AG20443 (cell line): Measurements from ENCODE around the gene ETFRF1.

Experiments
- DNase-seq: peaks from one replicate; pipeline ENCODE4 v3.0.0; 2012; ENCODE audit warnings: low spot score, mixed read lengths

ETFRF1 gene

DNA sequence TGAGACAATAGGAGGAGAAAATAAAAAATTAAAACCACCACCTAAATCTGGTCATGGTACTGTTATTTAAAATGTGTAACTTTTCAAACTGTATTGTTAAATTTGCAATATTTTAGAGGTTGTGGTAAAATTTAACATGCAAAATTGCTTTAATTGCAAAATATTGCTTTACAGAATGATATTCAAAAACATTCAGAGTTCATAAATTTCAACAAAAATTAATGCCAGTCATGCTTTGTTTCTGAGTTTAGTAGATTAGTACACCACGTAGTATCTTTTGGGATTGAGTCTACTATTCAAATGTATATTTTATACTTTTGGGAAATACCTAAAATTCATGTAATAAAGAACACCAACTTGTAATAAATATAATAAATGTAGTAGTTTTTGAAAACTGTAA, 18.3 kb downstream of the ETFRF1 start:
- no peak for DNase-seq

DNA sequence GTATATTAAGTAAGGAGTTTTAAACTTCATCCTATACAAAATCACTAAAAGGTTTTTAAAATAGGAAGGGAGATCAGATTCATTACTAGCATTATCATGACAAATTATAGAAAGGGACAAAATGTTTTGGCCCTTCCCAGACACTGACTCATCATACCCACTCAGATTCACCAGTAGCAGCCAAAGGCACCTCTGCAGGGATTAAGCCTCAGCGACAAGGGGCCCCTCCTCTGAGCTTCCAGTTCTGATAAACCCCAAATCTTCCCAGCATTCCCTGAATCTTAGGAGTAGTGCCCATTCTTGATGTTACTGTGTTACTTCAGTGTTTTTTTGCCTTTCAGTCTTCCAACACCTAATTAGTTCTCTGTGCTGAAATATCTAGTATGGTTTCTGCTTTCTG, 41.2 kb downstream of the ETFRF1 start:
- DNase-seq: peak; percentile 40

DNA sequence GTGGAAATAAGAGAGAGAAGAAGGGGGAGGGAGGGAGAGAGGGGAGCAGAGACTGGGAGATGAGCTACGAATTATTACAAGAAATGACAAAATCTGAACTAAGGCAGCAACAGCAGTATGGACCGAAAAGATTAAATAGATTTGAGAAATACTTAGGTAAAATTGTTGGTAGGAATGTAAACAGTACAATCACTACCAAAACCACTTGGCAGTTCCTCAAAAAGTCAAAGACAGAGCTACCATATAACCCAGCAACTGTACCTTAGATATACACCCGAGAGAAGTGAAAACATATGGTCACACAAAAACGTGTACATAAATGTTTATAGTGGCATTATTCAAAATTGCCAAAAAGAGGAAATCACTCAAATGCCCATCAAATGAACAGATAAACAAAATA, 41.6 kb downstream of the ETFRF1 start:
- no peak for DNase-seq

DNA sequence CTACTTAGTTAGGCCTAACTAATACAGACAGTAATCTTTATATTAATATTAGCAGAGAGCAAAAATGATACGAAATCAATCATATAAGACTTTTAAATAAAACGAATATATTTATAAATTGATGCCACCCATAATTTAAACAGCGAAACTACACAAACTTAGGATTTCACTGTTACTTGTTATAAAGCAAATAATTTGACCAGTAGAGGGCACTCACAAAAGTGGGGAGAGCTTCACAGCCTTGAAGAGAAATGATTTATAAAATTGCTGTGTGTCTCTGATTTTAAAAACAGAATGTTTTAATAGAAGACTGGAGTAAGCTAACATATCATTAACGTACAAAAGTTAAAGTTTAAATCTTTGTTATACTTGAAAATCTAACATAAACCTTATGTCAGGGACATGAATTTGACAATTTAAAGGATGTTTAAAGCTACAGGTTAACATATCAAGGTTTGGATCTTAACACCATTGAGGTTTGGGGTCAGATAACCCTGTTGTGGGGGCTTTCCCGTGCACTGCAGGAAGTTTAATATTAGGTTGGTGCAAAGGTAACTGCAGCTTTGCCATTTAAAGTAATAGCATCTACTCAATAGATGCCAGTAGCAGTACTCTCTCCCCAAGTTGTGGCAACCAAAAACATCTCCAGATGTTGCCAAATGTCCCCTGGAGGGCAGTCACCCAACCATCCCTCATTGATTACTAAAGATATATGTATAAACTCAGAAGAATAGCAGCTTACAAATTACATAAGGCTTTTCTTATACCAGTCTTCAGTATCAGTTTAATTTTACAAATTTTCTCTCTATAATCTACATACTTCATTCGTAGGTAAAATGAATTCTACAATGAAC, 46.4 kb downstream of the ETFRF1 start:
- DNase-seq: peak; percentile 45

DNA sequence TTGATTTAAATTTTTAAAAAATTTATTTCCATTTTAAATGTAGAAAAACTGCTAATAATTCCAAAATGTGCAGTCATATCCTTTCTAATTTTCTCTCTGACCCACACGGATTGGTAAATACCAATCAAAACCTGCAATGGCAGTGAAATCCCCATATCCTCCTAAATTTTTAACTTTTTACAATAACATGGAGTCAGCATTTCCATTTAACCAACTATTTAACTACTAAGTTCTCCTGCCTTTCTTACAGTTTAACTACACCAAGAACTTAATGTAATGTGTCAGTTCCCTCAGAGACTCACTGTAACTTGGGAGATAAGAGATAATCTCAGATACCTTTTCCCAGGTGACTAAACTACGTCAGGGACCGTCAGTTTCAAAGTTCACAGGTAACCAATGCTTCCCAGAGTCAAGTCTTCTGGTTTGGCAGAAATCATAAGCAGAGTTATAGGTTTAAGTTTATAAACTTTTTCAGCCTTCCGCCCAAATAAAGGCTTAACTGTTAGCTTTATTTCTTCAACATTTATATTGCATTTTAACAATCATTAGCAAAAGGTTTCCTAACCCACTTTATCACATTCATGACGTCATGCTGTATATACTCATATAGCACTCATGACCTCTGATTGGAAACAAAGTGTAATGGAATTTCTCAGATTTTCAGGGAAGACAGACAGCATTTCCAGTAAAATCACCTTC, 48.1 kb downstream of the ETFRF1 start:
- DNase-seq: no peak

DNA sequence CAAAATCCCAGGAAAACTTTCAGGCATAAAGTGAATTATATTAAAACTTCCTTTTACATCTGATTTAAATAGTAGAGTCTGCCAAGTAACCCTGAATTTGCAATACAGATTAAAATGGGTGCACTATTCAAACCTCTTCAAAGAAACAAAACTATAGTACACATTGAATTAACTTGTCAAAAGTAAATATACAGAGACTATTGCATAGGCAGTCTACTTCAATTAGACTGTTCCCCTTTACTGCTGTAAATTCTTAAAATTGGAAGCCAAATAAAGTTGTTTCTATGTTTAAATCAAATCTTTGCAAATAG, 48.6 kb downstream of the ETFRF1 start:
- DNase-seq: no peak

DNA sequence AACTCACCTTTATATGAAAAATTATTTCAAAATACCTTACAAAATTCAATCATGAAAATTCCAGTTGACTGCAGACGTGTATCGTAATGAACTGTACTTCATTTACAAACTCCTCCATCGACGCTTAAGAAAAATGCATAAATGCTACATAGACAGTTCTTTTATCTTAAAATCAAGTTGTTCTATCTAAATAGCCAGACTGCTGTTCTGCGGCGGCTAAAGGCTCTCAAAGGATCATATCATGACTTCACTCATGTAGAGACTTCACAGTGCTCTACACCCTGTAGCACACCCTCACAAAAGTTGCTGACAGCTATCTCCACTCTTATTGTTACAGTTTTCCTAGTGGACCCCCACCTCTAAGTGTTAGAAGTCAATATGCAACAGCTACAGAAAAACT, 50.5 kb downstream of the ETFRF1 start:
- no peak for DNase-seq

DNA sequence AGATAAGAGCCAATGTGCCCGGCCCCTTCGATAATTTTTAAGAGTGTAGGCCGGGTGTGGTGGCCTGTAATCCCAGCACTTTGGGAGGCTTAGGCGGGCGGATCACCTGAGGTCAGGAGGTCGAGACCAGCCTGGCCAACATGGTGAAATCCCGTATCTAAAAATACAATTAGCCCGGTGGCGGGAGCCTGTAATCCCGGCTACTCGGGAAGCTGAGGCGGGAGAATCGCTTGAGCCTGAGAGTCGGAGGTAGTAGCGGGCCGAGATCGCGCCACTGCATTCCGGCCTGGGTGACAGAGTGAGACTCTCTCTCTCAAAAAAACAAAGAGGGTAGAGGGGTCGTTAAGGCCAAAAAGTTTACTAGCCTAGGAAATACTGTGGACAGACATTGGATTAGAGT, 53.1 kb downstream of the ETFRF1 start:
- DNase-seq: no peak

DNA sequence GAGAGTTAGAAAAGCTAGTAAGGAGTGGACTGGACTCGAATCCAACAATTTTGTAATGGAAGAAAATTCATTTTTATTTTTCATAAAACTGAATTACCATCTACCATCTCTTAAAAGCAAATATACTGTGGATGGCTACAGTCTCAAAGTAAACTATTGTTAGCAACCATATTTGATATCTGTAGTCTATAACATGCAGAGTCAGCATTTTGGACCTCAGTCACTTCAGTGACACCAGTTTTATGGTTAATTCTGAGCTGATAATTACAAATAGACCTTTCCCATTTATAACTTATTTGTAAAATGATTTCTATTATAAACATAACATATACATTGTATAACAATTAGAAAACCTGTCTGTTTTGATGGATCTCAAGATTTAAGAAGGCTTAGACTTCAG, 53.7 kb downstream of the ETFRF1 start:
- DNase-seq: no peak

DNA sequence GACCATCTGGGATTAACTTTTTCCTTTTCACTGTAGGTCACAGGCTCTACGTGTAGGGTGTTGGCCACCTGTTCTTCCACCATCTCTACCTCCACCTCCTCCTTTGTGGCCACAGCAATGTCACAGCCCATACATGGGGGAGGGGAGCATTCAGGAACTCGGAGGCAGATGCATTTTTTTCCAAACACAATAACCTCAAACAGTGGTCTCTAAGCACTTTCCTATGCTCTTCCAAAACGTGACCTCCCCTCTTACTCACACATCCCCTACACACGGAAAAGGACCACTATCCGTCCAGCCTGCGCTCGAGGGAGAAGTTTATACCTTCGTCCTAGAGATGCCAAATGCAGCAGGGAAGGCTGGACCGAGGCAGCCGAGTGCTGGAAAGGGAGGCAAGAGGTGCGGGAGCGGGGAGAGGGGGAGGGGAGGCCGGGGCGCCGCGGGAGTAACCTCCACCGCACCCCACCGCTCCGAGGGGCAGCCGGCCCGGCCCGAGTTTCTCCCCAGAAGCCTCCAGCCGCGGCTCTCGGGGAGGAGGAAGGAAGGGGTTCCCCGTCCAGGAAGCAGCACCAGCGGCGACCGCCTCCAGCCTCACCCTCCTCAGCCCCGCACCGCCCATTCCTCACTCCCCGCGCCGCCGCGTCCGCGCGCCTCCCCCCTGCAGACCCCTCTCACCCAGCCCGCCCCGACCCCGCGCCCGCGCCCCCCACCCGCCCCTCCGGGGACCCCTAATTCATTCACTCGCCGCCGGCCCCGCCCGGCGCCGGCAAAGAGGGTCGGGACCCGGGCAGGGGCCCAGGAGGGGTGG, 55.1 kb downstream of the ETFRF1 start:
- DNase-seq: peak; percentile 49

DNA sequence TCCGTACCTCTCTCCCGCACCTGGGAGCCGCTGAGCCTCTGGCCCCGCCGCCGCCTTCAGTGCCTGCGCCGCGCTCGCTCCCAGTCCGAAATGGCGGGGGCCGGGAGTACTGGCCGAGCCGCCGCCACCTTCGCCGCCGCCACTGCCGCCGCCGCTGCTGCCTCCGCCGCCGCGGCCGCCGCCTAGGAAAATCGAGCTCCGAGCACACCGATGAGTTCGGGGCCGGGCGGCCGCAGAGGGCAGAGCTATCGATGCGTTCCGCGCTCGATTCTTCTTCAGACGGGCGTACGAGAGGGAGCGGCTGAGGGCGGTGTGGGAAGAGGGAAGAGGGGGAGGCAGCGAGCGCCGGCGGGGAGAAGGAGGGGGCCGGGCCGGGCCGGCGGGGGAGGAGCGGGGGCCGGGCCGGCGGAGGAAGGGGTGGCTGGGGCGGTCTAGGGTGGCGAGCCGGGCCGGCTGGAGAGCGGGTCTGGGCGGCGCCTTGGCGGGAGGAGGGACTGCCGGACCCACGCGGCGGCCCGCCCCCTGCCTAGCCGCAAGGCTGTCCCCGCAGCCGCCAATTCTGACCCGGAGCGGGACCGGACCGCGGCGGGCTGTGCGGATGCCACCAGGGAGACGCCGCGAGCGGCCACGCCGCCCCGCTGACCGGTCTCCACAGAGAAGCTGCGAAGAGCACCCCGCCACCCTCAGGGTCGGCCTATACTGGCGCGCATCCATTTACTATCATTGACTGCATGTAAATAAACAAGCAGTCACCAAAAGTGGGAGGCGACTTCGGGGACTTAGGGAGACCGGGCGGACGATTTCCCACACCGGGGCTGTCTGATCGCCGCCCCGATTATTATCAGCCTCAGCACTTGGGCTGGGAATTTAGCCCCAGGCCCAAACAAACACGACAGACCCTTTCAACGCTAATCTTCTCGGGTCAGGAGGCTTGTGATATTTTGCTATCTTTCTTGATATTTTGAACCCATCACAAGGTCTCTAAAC, 56.0 kb downstream of the ETFRF1 start, which contains the start of gene KRAS:
KRAS (minus strand) TSS at position 186 of the 987 bp plus-strand sequence.
- peak; percentile 96 for DNase-seq

DNA sequence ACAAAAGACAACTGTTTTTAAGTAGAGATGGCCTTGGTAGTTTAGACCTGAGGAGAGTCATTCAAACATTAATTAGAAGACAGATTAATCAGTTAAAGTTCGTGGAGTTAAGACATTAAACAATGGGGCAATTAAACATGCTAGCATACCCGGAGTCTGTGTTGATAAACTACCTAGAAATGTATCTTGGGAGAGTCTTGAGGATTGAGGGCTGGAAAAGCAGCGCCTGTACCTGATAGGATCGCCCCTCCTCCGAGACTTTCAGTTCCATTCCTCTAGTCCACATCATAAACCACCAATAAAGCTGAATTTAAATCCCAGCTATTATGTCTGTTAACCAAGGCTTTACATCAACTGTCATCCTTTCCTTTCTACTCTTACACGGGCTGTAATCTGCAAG, 56.7 kb downstream of the ETFRF1 start:
- DNase-seq: no peak

DNA sequence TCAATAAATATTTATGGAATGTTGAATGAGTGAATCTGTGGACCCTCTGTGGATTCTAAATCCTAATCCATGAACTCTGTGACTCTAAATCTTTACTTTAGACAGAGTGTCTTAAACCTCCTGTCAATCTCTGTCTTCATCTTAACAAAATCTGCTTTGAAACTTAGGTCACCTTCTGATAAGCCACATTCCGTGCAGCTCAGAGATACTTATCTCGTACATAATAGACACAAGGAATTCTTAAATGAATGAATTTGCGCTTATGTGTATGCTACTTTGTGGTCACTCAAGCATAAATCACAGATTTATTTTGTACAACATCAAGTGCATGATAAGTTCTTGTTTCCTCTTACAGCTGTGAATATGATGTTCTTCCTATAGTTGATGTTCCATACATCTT, 57.9 kb downstream of the ETFRF1 start:
- DNase-seq: no peak

DNA sequence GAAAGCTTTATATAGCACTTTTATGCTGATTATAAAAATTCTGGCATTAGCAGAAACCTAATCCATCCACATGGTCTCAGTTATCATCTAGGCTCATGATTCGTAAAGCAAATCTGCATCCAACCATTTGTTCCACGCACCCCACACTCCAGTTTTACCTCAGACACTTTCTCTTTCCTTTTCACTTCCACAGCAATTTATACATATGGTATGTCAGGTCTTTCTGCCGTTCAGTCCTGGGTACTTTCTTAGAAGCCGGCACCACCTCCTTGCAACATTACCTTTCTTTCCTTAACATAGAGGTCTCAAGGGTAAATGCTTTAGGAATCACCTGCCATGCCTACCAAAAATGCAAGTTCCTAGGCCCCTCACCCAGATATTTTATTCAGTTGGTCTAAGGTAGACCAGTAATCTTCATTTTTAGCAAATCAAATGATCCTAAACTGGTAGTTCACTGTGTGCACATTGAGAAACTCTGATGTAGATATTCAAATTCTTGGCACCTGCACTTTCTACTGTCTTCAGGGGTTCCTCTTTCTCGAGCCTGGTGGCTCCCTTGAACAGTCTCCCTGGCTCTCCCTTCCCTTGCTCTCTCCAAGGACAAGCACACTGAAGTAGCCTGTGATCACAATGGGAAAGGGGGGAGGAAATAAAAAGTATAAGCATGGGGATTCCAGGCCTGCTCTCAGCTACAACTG, 58.5 kb downstream of the ETFRF1 start:
- DNase-seq: no peak

DNA sequence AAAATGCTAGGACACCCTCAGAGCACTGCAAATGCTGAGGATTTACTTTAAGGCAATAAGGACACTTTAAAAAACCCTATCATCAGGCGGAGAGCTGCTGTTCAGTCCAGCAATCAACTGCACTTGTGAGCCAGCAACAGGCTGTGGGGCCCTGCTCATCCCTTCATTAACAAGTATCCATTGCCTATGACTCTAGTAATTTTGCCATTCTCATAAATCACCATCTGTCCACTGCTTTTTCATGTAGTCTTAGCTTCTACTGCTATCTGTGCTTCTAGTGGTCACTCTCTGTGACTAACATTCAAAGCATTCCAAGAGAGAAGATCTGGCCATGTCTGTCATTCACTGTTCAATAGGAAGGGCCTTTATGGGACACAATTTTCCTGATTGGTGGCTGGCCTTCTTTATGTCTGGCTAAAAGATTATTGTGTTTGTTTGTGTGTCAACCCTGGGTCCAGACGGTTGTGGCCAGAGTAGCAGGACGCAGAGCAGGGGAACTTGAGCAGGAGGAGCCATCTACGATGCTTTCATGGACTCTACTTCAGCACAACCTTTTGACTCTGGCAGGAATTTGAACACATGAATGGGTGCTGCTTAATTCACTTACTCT, 59.3 kb downstream of the ETFRF1 start:
- peak; percentile 9 for DNase-seq
